ENCODE data around the gene B4GALT4.
"Not testable (repeated sequence)": the region's sequence is repeated elsewhere in the genome, so short reads cannot be mapped to it uniquely, and the experiment has no call there.

Gene B4GALT4

GRCh38 chr3:119245778-119246177 is 5.1 kb upstream of the B4GALT4 start:
- Histone ChIP-seq H3K36me3 (replicated peaks) (no peaks in the 10 kb centered on the region), H3K4me1 (peaks cover 11% of the 10 kb centered on the region), H3K9me3 (peaks cover 6% of the 10 kb centered on the region; the same call in 1 of the 2 replicates), H3K27me3 (ENCODE audit: low read depth) (no peaks in the 10 kb centered on the region), H3K4me3 (no peak overlapping the region)
- in situ Hi-C loops (cut with MboI; ENCODE audit: low sequenced_read_pairs): no loop called here
- no peak for DNase-seq (ENCODE audit: low spot score in 2 of 2)

- in situ Hi-C loops (cut with MboI; ENCODE audit: low sequenced_read_pairs): no loop called here
- DNase-seq (ENCODE audit: low spot score in 2 of 2): no peak
- Histone ChIP-seq H3K36me3 (replicated peaks) (no peaks in the 10 kb centered on the region), H3K9me3 (peaks cover 6% of the 10 kb centered on the region; the same call in 1 of the 2 replicates), H3K27me3 (ENCODE audit: low read depth) (no peaks in the 10 kb centered on the region), H3K4me3 (no peak overlapping the region), H3K4me1 (peaks cover 13% of the 10 kb centered on the region)
These were observed 3.0 kb upstream of the B4GALT4 start for GRCh38 chr3:119243712-119244111.

- H3K27me3 ChIP-seq (ENCODE audit: low read depth); H3K4me3 ChIP-seq; H3K9me3 ChIP-seq; in situ Hi-C loops (cut with MboI; ENCODE audit: low sequenced_read_pairs); DNase-seq (ENCODE audit: low spot score in 2 of 2); H3K36me3 ChIP-seq (replicated peaks): not testable (repeated sequence)
- peaks cover 17% of the 10 kb centered on the region for H3K4me1 ChIP-seq
These were observed 2.4 kb upstream of the B4GALT4 start for GRCh38 chr3:119243058-119243529.

- peaks cover 17% of the 10 kb centered on the region for H3K4me1 ChIP-seq
- DNase-seq (ENCODE audit: low spot score in 2 of 2); H3K36me3 ChIP-seq (replicated peaks); H3K4me3 ChIP-seq; in situ Hi-C loops (cut with MboI; ENCODE audit: low sequenced_read_pairs); H3K9me3 ChIP-seq; H3K27me3 ChIP-seq (ENCODE audit: low read depth): not testable (repeated sequence)
These were observed 1.8 kb upstream of the B4GALT4 start for GRCh38 chr3:119242387-119243057.

- H3K36me3 ChIP-seq (replicated peaks): peaks cover 19% of the 10 kb centered on the region
- in situ Hi-C loops (cut with MboI; ENCODE audit: low sequenced_read_pairs): no loop called here
- no peaks in the 10 kb centered on the region for H3K27me3 ChIP-seq (ENCODE audit: low read depth)
- peak overlapping the region; percentile 55 for H3K4me3 ChIP-seq
- peak; percentile 13 to 55 for DNase-seq (ENCODE audit: low spot score in 2 of 2)
- peaks cover 17% of the 10 kb centered on the region for H3K4me1 ChIP-seq
- H3K9me3 ChIP-seq: no peaks in the 10 kb centered on the region
These were observed 532 bp downstream of the B4GALT4 start for GRCh38 chr3:119240101-119240590.

GRCh38 chr3:119239206-119239820 is 1.4 kb downstream of the B4GALT4 start:
- H3K9me3 ChIP-seq: no peaks in the 10 kb centered on the region
- peak overlapping the region; percentile 55 for H3K4me3 ChIP-seq
- DNase-seq (ENCODE audit: low spot score in 2 of 2): no peak
- H3K36me3 ChIP-seq (replicated peaks): peaks cover 24% of the 10 kb centered on the region
- in situ Hi-C loops (cut with MboI; ENCODE audit: low sequenced_read_pairs): no loop called here
- peaks cover 17% of the 10 kb centered on the region for H3K4me1 ChIP-seq
- no peaks in the 10 kb centered on the region for H3K27me3 ChIP-seq (ENCODE audit: low read depth)

GRCh38 chr3:119238363-119238762 is 2.3 kb downstream of the B4GALT4 start:
- Histone ChIP-seq H3K9me3 (no peaks in the 10 kb centered on the region), H3K27me3 (ENCODE audit: low read depth) (no peaks in the 10 kb centered on the region), H3K4me1 (peaks cover 12% of the 10 kb centered on the region), H3K36me3 (replicated peaks) (peaks cover 27% of the 10 kb centered on the region), H3K4me3 (no peak overlapping the region)
- in situ Hi-C loops (cut with MboI; ENCODE audit: low sequenced_read_pairs): no loop called here
- DNase-seq (ENCODE audit: low spot score in 2 of 2): no peak

- Histone ChIP-seq H3K27me3 (ENCODE audit: low read depth) (no peaks in the 10 kb centered on the region), H3K4me1 (peaks cover 11% of the 10 kb centered on the region), H3K9me3 (no peaks in the 10 kb centered on the region), H3K36me3 (replicated peaks) (peaks cover 31% of the 10 kb centered on the region), H3K4me3 (no peak overlapping the region)
- DNase-seq (ENCODE audit: low spot score in 2 of 2): no peak
- in situ Hi-C loops (cut with MboI; ENCODE audit: low sequenced_read_pairs): no loop called here
These were observed 3.4 kb downstream of the B4GALT4 start for GRCh38 chr3:119237299-119237698.

GRCh38 chr3:119236756-119237155 is 3.9 kb downstream of the B4GALT4 start:
- Histone ChIP-seq H3K4me3 (no peak overlapping the region), H3K27me3 (ENCODE audit: low read depth) (no peaks in the 10 kb centered on the region), H3K4me1 (peaks cover 11% of the 10 kb centered on the region), H3K36me3 (replicated peaks) (peaks cover 35% of the 10 kb centered on the region), H3K9me3 (no peaks in the 10 kb centered on the region)
- no peak for DNase-seq (ENCODE audit: low spot score in 2 of 2)
- in situ Hi-C loops (cut with MboI; ENCODE audit: low sequenced_read_pairs): no loop called here

- Histone ChIP-seq H3K9me3 (no peaks in the 10 kb centered on the region), H3K4me3 (no peak overlapping the region), H3K27me3 (ENCODE audit: low read depth) (no peaks in the 10 kb centered on the region), H3K36me3 (replicated peaks) (peaks cover 43% of the 10 kb centered on the region), H3K4me1 (peaks cover 7% of the 10 kb centered on the region)
- in situ Hi-C loops (cut with MboI; ENCODE audit: low sequenced_read_pairs): no loop called here
- no peak for DNase-seq (ENCODE audit: low spot score in 2 of 2)
These were observed 5.5 kb downstream of the B4GALT4 start for GRCh38 chr3:119235151-119235550.

GRCh38 chr3:119234610-119235009 is 6.1 kb downstream of the B4GALT4 start:
- H3K4me1 ChIP-seq: peaks cover 7% of the 10 kb centered on the region
- no peaks in the 10 kb centered on the region for H3K9me3 ChIP-seq
- in situ Hi-C loops (cut with MboI; ENCODE audit: low sequenced_read_pairs): no loop called here
- H3K4me3 ChIP-seq: no peak overlapping the region
- peaks cover 47% of the 10 kb centered on the region for H3K36me3 ChIP-seq (replicated peaks)
- no peaks in the 10 kb centered on the region for H3K27me3 ChIP-seq (ENCODE audit: low read depth)
- no peak for DNase-seq (ENCODE audit: low spot score in 2 of 2)

- H3K4me3 ChIP-seq: no peak overlapping the region
- no peaks in the 10 kb centered on the region for H3K4me1 ChIP-seq
- in situ Hi-C loops (cut with MboI; ENCODE audit: low sequenced_read_pairs): no loop called here
- H3K27me3 ChIP-seq (ENCODE audit: low read depth): no peaks in the 10 kb centered on the region
- H3K9me3 ChIP-seq: no peaks in the 10 kb centered on the region
- no peak for DNase-seq (ENCODE audit: low spot score in 2 of 2)
- peaks cover 59% of the 10 kb centered on the region for H3K36me3 ChIP-seq (replicated peaks)
These were observed 9.9 kb downstream of the B4GALT4 start for GRCh38 chr3:119230745-119231144.

- H3K9me3 ChIP-seq: no peaks in the 10 kb centered on the region
- no peak for DNase-seq (ENCODE audit: low spot score in 2 of 2)
- in situ Hi-C loops (cut with MboI; ENCODE audit: low sequenced_read_pairs): no loop called here
- no peaks in the 10 kb centered on the region for H3K4me1 ChIP-seq
- H3K4me3 ChIP-seq: no peak overlapping the region
- peaks cover 54% of the 10 kb centered on the region for H3K36me3 ChIP-seq (replicated peaks)
- no peaks in the 10 kb centered on the region for H3K27me3 ChIP-seq (ENCODE audit: low read depth)
These were observed 10.6 kb downstream of the B4GALT4 start for GRCh38 chr3:119230071-119230470.

- Histone ChIP-seq H3K4me3 (no peak overlapping the region), H3K36me3 (replicated peaks) (peaks cover 50% of the 10 kb centered on the region), H3K27me3 (ENCODE audit: low read depth) (no peaks in the 10 kb centered on the region), H3K4me1 (no peaks in the 10 kb centered on the region), H3K9me3 (no peaks in the 10 kb centered on the region)
- in situ Hi-C loops (cut with MboI; ENCODE audit: low sequenced_read_pairs): no loop called here
- no peak for DNase-seq (ENCODE audit: low spot score in 2 of 2)
These were observed 11.5 kb downstream of the B4GALT4 start for GRCh38 chr3:119229190-119229589.

Measured in HAP-1 (cell line).